Measurements from ENCODE around the gene DNAAF1.

DNA sequence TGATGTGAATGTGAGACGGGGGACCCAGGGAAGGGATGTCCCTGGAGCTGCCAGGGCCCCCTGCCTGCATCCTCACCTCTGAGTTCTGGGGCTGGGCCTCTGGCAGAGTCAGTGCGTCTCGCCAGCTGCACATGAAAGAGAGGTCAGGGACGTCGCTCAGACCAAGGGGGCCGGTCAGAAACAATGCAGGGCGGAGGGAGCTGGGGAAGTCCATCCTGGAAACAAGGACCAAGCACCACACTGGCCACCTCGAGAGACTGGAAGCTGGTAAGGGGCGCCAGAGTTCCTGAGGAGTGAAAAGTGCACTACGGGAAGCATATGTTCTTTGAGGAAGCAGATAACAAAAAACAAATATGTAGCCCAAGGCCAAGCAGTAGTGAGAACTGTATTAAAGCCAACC, 39.7 kb downstream of the DNAAF1 start:
- TF ChIP-seq, protein P1, sequence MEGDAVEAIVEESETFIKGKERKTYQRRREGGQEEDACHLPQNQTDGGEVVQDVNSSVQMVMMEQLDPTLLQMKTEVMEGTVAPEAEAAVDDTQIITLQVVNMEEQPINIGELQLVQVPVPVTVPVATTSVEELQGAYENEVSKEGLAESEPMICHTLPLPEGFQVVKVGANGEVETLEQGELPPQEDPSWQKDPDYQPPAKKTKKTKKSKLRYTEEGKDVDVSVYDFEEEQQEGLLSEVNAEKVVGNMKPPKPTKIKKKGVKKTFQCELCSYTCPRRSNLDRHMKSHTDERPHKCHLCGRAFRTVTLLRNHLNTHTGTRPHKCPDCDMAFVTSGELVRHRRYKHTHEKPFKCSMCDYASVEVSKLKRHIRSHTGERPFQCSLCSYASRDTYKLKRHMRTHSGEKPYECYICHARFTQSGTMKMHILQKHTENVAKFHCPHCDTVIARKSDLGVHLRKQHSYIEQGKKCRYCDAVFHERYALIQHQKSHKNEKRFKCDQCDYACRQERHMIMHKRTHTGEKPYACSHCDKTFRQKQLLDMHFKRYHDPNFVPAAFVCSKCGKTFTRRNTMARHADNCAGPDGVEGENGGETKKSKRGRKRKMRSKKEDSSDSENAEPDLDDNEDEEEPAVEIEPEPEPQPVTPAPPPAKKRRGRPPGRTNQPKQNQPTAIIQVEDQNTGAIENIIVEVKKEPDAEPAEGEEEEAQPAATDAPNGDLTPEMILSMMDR (IDR thresholded peaks at IDR 0.05): no peak
- TF ChIP-seq POLR2A (IDR thresholded peaks at IDR 0.05): no peak
